HUES6 (cell line): ENCODE data around the gene MAP3K10.

Experiments used
- H3K27ac ChIP-seq: 2 replicates; pipeline ENCODE4 v1.7.0; 2013; ENCODE audit warnings: low read depth, mild to moderate bottlenecking, low read length, inconsistent platforms
- H3K27me3 ChIP-seq: 2 replicates; pipeline ENCODE4 v1.6.1; 2013; ENCODE audit warnings: low read length; ENCODE audit not compliant: control insufficient read depth, insufficient read depth
- H3K36me3 ChIP-seq: 2 replicates; pipeline ENCODE4 v1.6.1; 2013; ENCODE audit warnings: low read length; ENCODE audit not compliant: control insufficient read depth, insufficient read depth
- H3K4me1 ChIP-seq: 2 replicates; pipeline ENCODE4 v1.6.1; 2013; ENCODE audit warnings: low read length; ENCODE audit not compliant: control insufficient read depth, insufficient read depth
- H3K4me3 ChIP-seq: 2 replicates; pipeline ENCODE4 v1.5.1; 2013; ENCODE audit warnings: low read depth, low read length
- H3K9ac ChIP-seq: one replicate; pipeline ENCODE4 v1.6.1; 2013; ENCODE audit warnings: mild to moderate bottlenecking, low read length
- H3K9me3 ChIP-seq: 2 replicates; pipeline ENCODE4 v1.6.1; 2013; ENCODE audit warnings: low read depth, low read length; ENCODE audit not compliant: control insufficient read depth, insufficient read depth

The MAP3K10 gene

GRCh38 chr19:40174092-40174491, 17.1 kb upstream of the MAP3K10 start:
- no peaks in the 10 kb centered on the region for H3K4me1 ChIP-seq
- H3K36me3 ChIP-seq: no peaks in the 10 kb centered on the region
- H3K27ac ChIP-seq: no peak overlapping the region
- H3K27me3 ChIP-seq: no peaks in the 10 kb centered on the region
- no peak overlapping the region for H3K9ac ChIP-seq
- H3K4me3 ChIP-seq: no peak overlapping the region
- peaks cover 4% of the 10 kb centered on the region; the same call in 1 of the 2 replicates for H3K9me3 ChIP-seq

- H3K4me1 ChIP-seq: no peaks in the 10 kb centered on the region
- no peak overlapping the region for H3K27ac ChIP-seq
Measured at GRCh38 chr19:40175820-40176219, 15.4 kb upstream of the MAP3K10 start.

GRCh38 chr19:40177286-40178070, 13.7 kb upstream of the MAP3K10 start:
- Histone ChIP-seq H3K27ac (no peak overlapping the region), H3K4me3 (no peak overlapping the region), H3K9me3 (peaks cover 4% of the 10 kb centered on the region; the same call in 1 of the 2 replicates), H3K27me3 (no peaks in the 10 kb centered on the region), H3K9ac (no peak overlapping the region), H3K4me1 (no peaks in the 10 kb centered on the region), H3K36me3 (no peaks in the 10 kb centered on the region)

More at GRCh38 chr19:40175820-40176219, 15.4 kb upstream of the MAP3K10 start:
- no peak overlapping the region for H3K4me3 ChIP-seq
- no peaks in the 10 kb centered on the region for H3K36me3 ChIP-seq
- H3K27me3 ChIP-seq: no peaks in the 10 kb centered on the region
- H3K9ac ChIP-seq: no peak overlapping the region
- peaks cover 4% of the 10 kb centered on the region; the same call in 1 of the 2 replicates for H3K9me3 ChIP-seq

- Histone ChIP-seq H3K9me3 (peaks cover 4% of the 10 kb centered on the region; the same call in 1 of the 2 replicates), H3K36me3 (no peaks in the 10 kb centered on the region), H3K27me3 (no peaks in the 10 kb centered on the region), H3K27ac (no peak overlapping the region), H3K4me3 (no peak overlapping the region), H3K9ac (no peak overlapping the region), H3K4me1 (no peaks in the 10 kb centered on the region)
Measured at GRCh38 chr19:40178756-40179155, 12.5 kb upstream of the MAP3K10 start.

GRCh38 chr19:40184273-40184672, 7.0 kb upstream of the MAP3K10 start:
- H3K4me3 ChIP-seq: no peak overlapping the region
- no peak overlapping the region for H3K27ac ChIP-seq
- no peaks in the 10 kb centered on the region for H3K9me3 ChIP-seq
- H3K4me1 ChIP-seq: no peaks in the 10 kb centered on the region
- H3K27me3 ChIP-seq: no peaks in the 10 kb centered on the region
- no peaks in the 10 kb centered on the region for H3K36me3 ChIP-seq
- H3K9ac ChIP-seq: no peak overlapping the region

- no peaks in the 10 kb centered on the region for H3K36me3 ChIP-seq
- H3K27ac ChIP-seq: no peak overlapping the region
- H3K9ac ChIP-seq: peak overlapping the region; percentile 12
Measured at GRCh38 chr19:40191836-40192646, 815 bp downstream of the MAP3K10 start.

GRCh38 chr19:40192758-40193586, 1.7 kb downstream of the MAP3K10 start:
- H3K36me3 ChIP-seq: no peaks in the 10 kb centered on the region
- no peaks in the 10 kb centered on the region for H3K27me3 ChIP-seq
- no peak overlapping the region for H3K27ac ChIP-seq
- H3K9me3 ChIP-seq: no peaks in the 10 kb centered on the region
- no peak overlapping the region for H3K9ac ChIP-seq
- peak overlapping the region; percentile 80 for H3K4me3 ChIP-seq
- H3K4me1 ChIP-seq: peaks cover 15% of the 10 kb centered on the region

More at GRCh38 chr19:40191836-40192646, 815 bp downstream of the MAP3K10 start:
- no peaks in the 10 kb centered on the region for H3K27me3 ChIP-seq
- H3K9me3 ChIP-seq: no peaks in the 10 kb centered on the region
- peaks cover 15% of the 10 kb centered on the region for H3K4me1 ChIP-seq
- H3K4me3 ChIP-seq: peak overlapping the region; percentile 80

- Histone ChIP-seq H3K4me3 (no peak overlapping the region), H3K9me3 (no peaks in the 10 kb centered on the region), H3K9ac (no peak overlapping the region), H3K27me3 (no peaks in the 10 kb centered on the region), H3K36me3 (no peaks in the 10 kb centered on the region), H3K27ac (no peak overlapping the region), H3K4me1 (peaks cover 15% of the 10 kb centered on the region)
Measured at GRCh38 chr19:40193587-40193849, 2.3 kb downstream of the MAP3K10 start.

- Histone ChIP-seq H3K36me3 (peaks cover 2% of the 10 kb centered on the region), H3K4me3 (no peak overlapping the region), H3K27me3 (no peaks in the 10 kb centered on the region), H3K4me1 (no peaks in the 10 kb centered on the region), H3K9me3 (no peaks in the 10 kb centered on the region), H3K9ac (no peak overlapping the region), H3K27ac (no peak overlapping the region)
Measured at GRCh38 chr19:40198272-40198990, 7.2 kb downstream of the MAP3K10 start.

- H3K4me3 ChIP-seq: no peak overlapping the region
- H3K4me1 ChIP-seq: no peaks in the 10 kb centered on the region
- no peak overlapping the region for H3K27ac ChIP-seq
- peaks cover 9% of the 10 kb centered on the region for H3K36me3 ChIP-seq
- H3K9me3 ChIP-seq: no peaks in the 10 kb centered on the region
- no peak overlapping the region for H3K9ac ChIP-seq
- no peaks in the 10 kb centered on the region for H3K27me3 ChIP-seq
Measured at GRCh38 chr19:40200341-40201099, 9.3 kb downstream of the MAP3K10 start.
